ENCODE results near the gene LRRC7.

DNA sequence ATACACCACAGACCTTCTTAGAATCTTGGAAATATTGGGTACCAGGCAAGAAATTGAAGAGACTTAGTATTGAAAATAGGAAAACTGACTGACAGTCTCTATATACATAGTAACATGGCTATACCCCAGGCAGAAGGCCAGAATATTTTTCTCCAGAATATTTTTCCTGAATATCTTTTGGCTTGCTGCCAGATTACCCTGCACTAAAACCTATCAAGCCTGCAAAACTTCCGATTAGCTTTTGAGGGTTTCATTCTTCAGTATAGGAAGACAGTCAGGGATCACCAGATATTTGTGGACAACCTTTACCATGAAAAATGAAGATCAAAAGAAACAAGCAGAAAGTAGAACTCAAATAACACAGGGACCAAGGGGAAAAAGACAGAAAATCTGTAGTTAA is 187.9 kb downstream of the LRRC7 start:
- TF ChIP-seq, protein P1, sequence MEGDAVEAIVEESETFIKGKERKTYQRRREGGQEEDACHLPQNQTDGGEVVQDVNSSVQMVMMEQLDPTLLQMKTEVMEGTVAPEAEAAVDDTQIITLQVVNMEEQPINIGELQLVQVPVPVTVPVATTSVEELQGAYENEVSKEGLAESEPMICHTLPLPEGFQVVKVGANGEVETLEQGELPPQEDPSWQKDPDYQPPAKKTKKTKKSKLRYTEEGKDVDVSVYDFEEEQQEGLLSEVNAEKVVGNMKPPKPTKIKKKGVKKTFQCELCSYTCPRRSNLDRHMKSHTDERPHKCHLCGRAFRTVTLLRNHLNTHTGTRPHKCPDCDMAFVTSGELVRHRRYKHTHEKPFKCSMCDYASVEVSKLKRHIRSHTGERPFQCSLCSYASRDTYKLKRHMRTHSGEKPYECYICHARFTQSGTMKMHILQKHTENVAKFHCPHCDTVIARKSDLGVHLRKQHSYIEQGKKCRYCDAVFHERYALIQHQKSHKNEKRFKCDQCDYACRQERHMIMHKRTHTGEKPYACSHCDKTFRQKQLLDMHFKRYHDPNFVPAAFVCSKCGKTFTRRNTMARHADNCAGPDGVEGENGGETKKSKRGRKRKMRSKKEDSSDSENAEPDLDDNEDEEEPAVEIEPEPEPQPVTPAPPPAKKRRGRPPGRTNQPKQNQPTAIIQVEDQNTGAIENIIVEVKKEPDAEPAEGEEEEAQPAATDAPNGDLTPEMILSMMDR (conservative IDR thresholded peaks at IDR 0.05; ENCODE audit: low read depth, low read length): no peak
- TF ChIP-seq EZH2 (IDR thresholded peaks at IDR 0.05; ENCODE audit: borderline replicate concordance, low read depth, low read length, poor library complexity, severe bottlenecking): no peak
